Loucy (cell line): ENCODE measurements around the gene RBMS3.

Experiments
- EZH2phosphoT487 ChIP-seq: fragments of 200-600 bp; IDR thresholded peaks from 2 replicates; pipeline ENCODE4 v1.6.1; 2018; ENCODE audit warnings: antibody characterized with exemption, mild to moderate bottlenecking, moderate library complexity, borderline replicate concordance
- TF ChIP-seq, protein P1 (sequence below): fragments of 200-600 bp; sonication (generic); conservative IDR thresholded peaks from 2 replicates; pipeline ENCODE4 v1.5.1; 2014; ENCODE audit warnings: mild to moderate bottlenecking, antibody characterized with exemption, low read length

DNA sequence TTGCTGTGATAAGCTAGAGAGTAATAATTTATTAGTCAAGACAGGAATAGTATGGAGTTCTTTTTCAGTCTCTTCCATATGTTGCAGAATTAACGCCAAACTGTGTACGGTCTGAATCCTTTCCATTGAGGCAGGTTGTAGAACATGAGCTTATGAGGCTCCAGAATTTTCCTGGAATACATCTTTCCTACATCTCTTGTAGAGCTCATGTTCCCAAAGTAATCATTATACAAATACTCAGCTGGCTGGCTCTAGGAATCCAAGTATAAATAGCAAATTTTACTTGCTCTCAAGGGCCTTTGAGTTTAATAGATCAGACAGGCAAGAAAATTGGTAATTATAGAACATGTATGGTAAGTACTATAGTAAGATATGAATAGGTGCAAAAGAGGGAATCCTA, 419.4 kb downstream of the RBMS3 start:
- TF ChIP-seq, protein P1, sequence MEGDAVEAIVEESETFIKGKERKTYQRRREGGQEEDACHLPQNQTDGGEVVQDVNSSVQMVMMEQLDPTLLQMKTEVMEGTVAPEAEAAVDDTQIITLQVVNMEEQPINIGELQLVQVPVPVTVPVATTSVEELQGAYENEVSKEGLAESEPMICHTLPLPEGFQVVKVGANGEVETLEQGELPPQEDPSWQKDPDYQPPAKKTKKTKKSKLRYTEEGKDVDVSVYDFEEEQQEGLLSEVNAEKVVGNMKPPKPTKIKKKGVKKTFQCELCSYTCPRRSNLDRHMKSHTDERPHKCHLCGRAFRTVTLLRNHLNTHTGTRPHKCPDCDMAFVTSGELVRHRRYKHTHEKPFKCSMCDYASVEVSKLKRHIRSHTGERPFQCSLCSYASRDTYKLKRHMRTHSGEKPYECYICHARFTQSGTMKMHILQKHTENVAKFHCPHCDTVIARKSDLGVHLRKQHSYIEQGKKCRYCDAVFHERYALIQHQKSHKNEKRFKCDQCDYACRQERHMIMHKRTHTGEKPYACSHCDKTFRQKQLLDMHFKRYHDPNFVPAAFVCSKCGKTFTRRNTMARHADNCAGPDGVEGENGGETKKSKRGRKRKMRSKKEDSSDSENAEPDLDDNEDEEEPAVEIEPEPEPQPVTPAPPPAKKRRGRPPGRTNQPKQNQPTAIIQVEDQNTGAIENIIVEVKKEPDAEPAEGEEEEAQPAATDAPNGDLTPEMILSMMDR, result no peak
- no peak for TF ChIP-seq EZH2phosphoT487
